Activated CD4-positive, alpha-beta T cell treated with anti-CD3 and anti-CD28 coated beads, Interleukin-2, amount 10 ng/mL, durations not matched to agents 7 days and 5 days (primary cell): ENCODE measurements around the gene NLRC5. TPM values are rescaled to one million over a fixed set of nuclear protein-coding genes. Genes with fewer than 3 reads are reported as not detected.

Source experiments
- CTCF ChIA-PET: fragments of 350-600 bp; sonication (Branson Sonifier 250); formaldehyde crosslinking; loops from one replicate; lab custom pipeline; 2021; ENCODE audit warnings: antibody characterized with exemption; lab: Charles Lee
- POLR2A ChIA-PET: fragments of 350-600 bp; sonication (Branson Sonifier 250); formaldehyde crosslinking; loops from one replicate; lab custom pipeline; 2021; ENCODE audit warnings: antibody characterized with exemption; lab: Charles Lee
- DNase-seq: peaks from one replicate; pipeline ENCODE4 v3.0.0-alpha.2; 2020
- H3K27ac Mint-ChIP-seq: one replicate; pipeline ENCODE4 v1.8.0; 2021; ENCODE audit warnings: mild to moderate bottlenecking, moderate library complexity, mixed read lengths
- H3K27me3 Mint-ChIP-seq: one replicate; pipeline ENCODE4 v1.8.0; 2021; ENCODE audit warnings: mixed read lengths
- H3K36me3 Mint-ChIP-seq: one replicate; pipeline ENCODE4 v1.8.0; 2021; ENCODE audit warnings: low read depth, mixed read lengths
- H3K4me1 Mint-ChIP-seq: one replicate; pipeline ENCODE4 v1.8.0; 2021; ENCODE audit warnings: mixed read lengths
- H3K4me3 Mint-ChIP-seq: one replicate; pipeline ENCODE4 v1.8.0; 2021; ENCODE audit warnings: mild to moderate bottlenecking, moderate library complexity, mixed read lengths
- H3K9me3 Mint-ChIP-seq: one replicate; pipeline ENCODE4 v1.8.0; 2021; ENCODE audit warnings: mixed read lengths
- total RNA-seq, 2 experiments: library from RNA; stranded (reverse); gene quantifications; one replicate each; pipeline ENCODE4 v1.2.3, GENCODE V29; 2021

NLRC5 gene
- total RNA-seq, 2 experiments from 2014 or later: 428 to 468 TPM

GRCh38 chr16:57032931-57033330 is 43.6 kb downstream of the NLRC5 start:
- H3K9me3 Mint-ChIP-seq: no peaks in the 10 kb centered on the region
- no peak overlapping the region for H3K4me3 Mint-ChIP-seq

GRCh38 chr16:57036315-57036714 is 47.0 kb downstream of the NLRC5 start:
- Mint-ChIP-seq H3K4me1 (peaks cover 87% of the 10 kb centered on the region), H3K27me3 (no peaks in the 10 kb centered on the region), H3K36me3 (peaks cover 86% of the 10 kb centered on the region), H3K27ac (peak overlapping the region; percentile 97), H3K9me3 (peaks cover 4% of the 10 kb centered on the region), H3K4me3 (no peak overlapping the region)
- POLR2A ChIA-PET: no interaction called here
- CTCF ChIA-PET: interaction anchor here (1.0 kb wide), 1 partner anchor 16 kb away, joined by 4 read pairs; no protein-coding TSS in a partner anchor
- DNase-seq: no peak

More at GRCh38 chr16:57032931-57033330, 43.6 kb downstream of the NLRC5 start:
- Mint-ChIP-seq H3K27me3 (no peaks in the 10 kb centered on the region), H3K27ac (peak overlapping the region; percentile 57), H3K4me1 (peaks cover 73% of the 10 kb centered on the region), H3K36me3 (peaks cover 91% of the 10 kb centered on the region)
- POLR2A ChIA-PET: no interaction called here
- CTCF ChIA-PET: interaction anchor here (0.6 to 2.1 kb wide), 6 partner anchors 14 to 195 kb away, joined by 3 to 5 read pairs (median 3); no protein-coding TSS in a partner anchor
- no peak for DNase-seq

- ChIA-PET POLR2A (no interaction called here), CTCF (interaction anchor here (0.7 to 1.5 kb wide), 4 partner anchors 10 to 75 kb away, joined by 3 to 9 read pairs (median 4); no protein-coding TSS in a partner anchor)
- DNase-seq: no peak
- H3K27me3 Mint-ChIP-seq: no peaks in the 10 kb centered on the region
- peaks cover 4% of the 10 kb centered on the region for H3K9me3 Mint-ChIP-seq
- peaks cover 87% of the 10 kb centered on the region for H3K4me1 Mint-ChIP-seq
- peaks cover 85% of the 10 kb centered on the region for H3K36me3 Mint-ChIP-seq
- peak overlapping the region; percentile 97 for H3K27ac Mint-ChIP-seq
- no peak overlapping the region for H3K4me3 Mint-ChIP-seq
Measured at GRCh38 chr16:57036945-57037344, 47.6 kb downstream of the NLRC5 start.

- H3K4me3 Mint-ChIP-seq: no peak overlapping the region
- H3K27me3 Mint-ChIP-seq: no peaks in the 10 kb centered on the region
- POLR2A ChIA-PET: no interaction called here
- DNase-seq: no peak
- H3K27ac Mint-ChIP-seq: peak overlapping the region; percentile 97
- peaks cover 92% of the 10 kb centered on the region for H3K36me3 Mint-ChIP-seq
- H3K9me3 Mint-ChIP-seq: peaks cover 4% of the 10 kb centered on the region
- CTCF ChIA-PET: interaction anchor here (0.7 to 1.9 kb wide), 5 partner anchors 14 to 76 kb away, joined by 3 to 9 read pairs (median 3); no protein-coding TSS in a partner anchor
- peaks cover 95% of the 10 kb centered on the region for H3K4me1 Mint-ChIP-seq
Measured at GRCh38 chr16:57038166-57038565, 48.8 kb downstream of the NLRC5 start.

GRCh38 chr16:57039148-57039812 is 49.9 kb downstream of the NLRC5 start:
- CTCF ChIA-PET: interaction anchor here (0.6 to 1.9 kb wide), 6 partner anchors 16 to 261 kb away, joined by 3 to 9 read pairs (median 4); partner anchors contain the start of gene CPNE2

GRCh38 chr16:57041182-57042156 is 52.1 kb downstream of the NLRC5 start:
- Mint-ChIP-seq H3K36me3 (peaks cover 86% of the 10 kb centered on the region), H3K4me3 (peak overlapping the region; percentile 60), H3K4me1 (peaks cover 78% of the 10 kb centered on the region), H3K27ac (peak overlapping the region; percentile 97), H3K27me3 (no peaks in the 10 kb centered on the region), H3K9me3 (peaks cover 4% of the 10 kb centered on the region)
- POLR2A ChIA-PET: interaction anchor here (0.6 to 1.2 kb wide), 3 partner anchors 11 to 52 kb away, joined by 3 to 7 read pairs (median 3); partner anchors contain the start of gene NLRC5
- CTCF ChIA-PET: interaction anchor here (0.7 to 1.6 kb wide), 6 partner anchors 10 to 331 kb away, joined by 3 to 8 read pairs (median 4); no protein-coding TSS in a partner anchor
- peak; percentile 88 for DNase-seq

More at GRCh38 chr16:57039148-57039812, 49.9 kb downstream of the NLRC5 start:
- peaks cover 4% of the 10 kb centered on the region for H3K9me3 Mint-ChIP-seq
- peaks cover 91% of the 10 kb centered on the region for H3K4me1 Mint-ChIP-seq
- peak overlapping the region; percentile 39 for H3K4me3 Mint-ChIP-seq
- POLR2A ChIA-PET: interaction anchor here (0.7 to 1.0 kb wide), 2 partner anchors 45 to 50 kb away, joined by 3 to 5 read pairs; partner anchors contain the start of gene NLRC5
- peaks cover 92% of the 10 kb centered on the region for H3K36me3 Mint-ChIP-seq
- DNase-seq: peak; percentile 51
- no peaks in the 10 kb centered on the region for H3K27me3 Mint-ChIP-seq
- peak overlapping the region; percentile 97 for H3K27ac Mint-ChIP-seq

- POLR2A ChIA-PET: interaction anchor here (0.6 to 1.2 kb wide), 2 partner anchors 12 to 53 kb away, joined by 3 to 7 read pairs; partner anchors contain the start of gene NLRC5
- CTCF ChIA-PET: interaction anchor here (1.0 to 1.6 kb wide), 4 partner anchors 38 to 330 kb away, joined by 3 to 8 read pairs (median 4); no protein-coding TSS in a partner anchor
- peaks cover 69% of the 10 kb centered on the region for H3K4me1 Mint-ChIP-seq
- H3K9me3 Mint-ChIP-seq: peaks cover 4% of the 10 kb centered on the region
- H3K27me3 Mint-ChIP-seq: no peaks in the 10 kb centered on the region
- H3K36me3 Mint-ChIP-seq: peaks cover 84% of the 10 kb centered on the region
- peak overlapping the region; percentile 60 for H3K4me3 Mint-ChIP-seq
- DNase-seq: peak; percentile 68
- peak overlapping the region; percentile 97 for H3K27ac Mint-ChIP-seq
Measured at GRCh38 chr16:57042157-57043111, 53.1 kb downstream of the NLRC5 start.

- Mint-ChIP-seq H3K27me3 (no peaks in the 10 kb centered on the region), H3K4me3 (peak overlapping the region; percentile 60), H3K4me1 (peaks cover 60% of the 10 kb centered on the region), H3K9me3 (peaks cover 4% of the 10 kb centered on the region), H3K36me3 (peaks cover 81% of the 10 kb centered on the region), H3K27ac (peak overlapping the region; percentile 97)
- no peak for DNase-seq
- POLR2A ChIA-PET: no interaction called here
- CTCF ChIA-PET: no interaction called here
Measured at GRCh38 chr16:57043248-57043647, 53.9 kb downstream of the NLRC5 start.

- H3K27me3 Mint-ChIP-seq: no peaks in the 10 kb centered on the region
- ChIA-PET POLR2A (no interaction called here), CTCF (interaction anchor here (0.6 to 2.1 kb wide), 4 partner anchors 22 to 114 kb away, joined by 3 to 11 read pairs (median 3); partner anchors contain the start of gene HERPUD1)
- no peak for DNase-seq
- H3K4me1 Mint-ChIP-seq: peaks cover 43% of the 10 kb centered on the region
- H3K27ac Mint-ChIP-seq: peak overlapping the region; percentile 66
- peaks cover 75% of the 10 kb centered on the region for H3K36me3 Mint-ChIP-seq
- H3K9me3 Mint-ChIP-seq: peaks cover 4% of the 10 kb centered on the region
- no peak overlapping the region for H3K4me3 Mint-ChIP-seq
Measured at GRCh38 chr16:57044931-57045693, 55.8 kb downstream of the NLRC5 start.

GRCh38 chr16:57045694-57046381 is 56.5 kb downstream of the NLRC5 start:
- ChIA-PET POLR2A (no interaction called here), CTCF (interaction anchor here (0.6 to 2.1 kb wide), 5 partner anchors 20 to 131 kb away, joined by 3 to 11 read pairs (median 3); partner anchors contain the start of gene HERPUD1)
- no peak overlapping the region for H3K4me3 Mint-ChIP-seq
- DNase-seq: no peak
- H3K4me1 Mint-ChIP-seq: peaks cover 37% of the 10 kb centered on the region
- peaks cover 4% of the 10 kb centered on the region for H3K9me3 Mint-ChIP-seq
- peaks cover 72% of the 10 kb centered on the region for H3K36me3 Mint-ChIP-seq
- peak overlapping the region; percentile 68 for H3K27ac Mint-ChIP-seq
- H3K27me3 Mint-ChIP-seq: no peaks in the 10 kb centered on the region
